RWPE2 (cell line): Measurements from ENCODE around the gene EML6.

Experiments
- ATAC-seq: fragments of 200-7000 bp; cut with Tn5 transposase; 3 replicates; pipeline ENCODE4 v1.9.1; 2021; ENCODE audit warnings: low read depth
- DNase-seq: peaks from one replicate; pipeline ENCODE4 v3.0.0-alpha.2; 2020; ENCODE audit warnings: low spot score
- H3K27ac ChIP-seq: fragments of 450-650 bp; 2 replicates; pipeline ENCODE4 v1.5.1; 2017; ENCODE audit warnings: mild to moderate bottlenecking; ENCODE audit not compliant: poor library complexity, severe bottlenecking
- H3K27me3 ChIP-seq: fragments of 250-450 bp; sonication (Bioruptor Pico); 2 replicates; pipeline ENCODE4 v1.5.1; 2021; ENCODE audit warnings: mild to moderate bottlenecking, moderate library complexity; ENCODE audit not compliant: insufficient read depth, poor library complexity, severe bottlenecking
- H3K36me3 ChIP-seq: fragments of 250-450 bp; sonication (Bioruptor Pico); 2 replicates; pipeline ENCODE4 v1.5.1; 2020; ENCODE audit warnings: low read depth, mild to moderate bottlenecking, moderate library complexity
- H3K4me1 ChIP-seq: fragments of 250-450 bp; sonication (Bioruptor Pico); 2 replicates; pipeline ENCODE4 v1.5.1; 2021; ENCODE audit warnings: mild to moderate bottlenecking, moderate library complexity; ENCODE audit not compliant: insufficient read depth, poor library complexity, severe bottlenecking
- H3K4me3 ChIP-seq: fragments of 250-450 bp; sonication (Bioruptor Pico); 2 replicates; pipeline ENCODE4 v1.5.1; 2021; ENCODE audit warnings: mild to moderate bottlenecking, moderate library complexity; ENCODE audit not compliant: severe bottlenecking
- H3K9me3 ChIP-seq: fragments of 250-450 bp; sonication (Bioruptor Pico); 2 replicates; pipeline ENCODE4 v1.5.1; 2021; ENCODE audit warnings: mild to moderate bottlenecking, moderate library complexity; ENCODE audit not compliant: severe bottlenecking
- TF ChIP-seq, protein P1 (sequence below): fragments of 450-650 bp; IDR thresholded peaks from one replicate; pipeline ENCODE4 v1.5.1; 2017; ENCODE audit warnings: mild to moderate bottlenecking, moderate library complexity; ENCODE audit not compliant: poor library complexity, severe bottlenecking

The EML6 gene

DNA sequence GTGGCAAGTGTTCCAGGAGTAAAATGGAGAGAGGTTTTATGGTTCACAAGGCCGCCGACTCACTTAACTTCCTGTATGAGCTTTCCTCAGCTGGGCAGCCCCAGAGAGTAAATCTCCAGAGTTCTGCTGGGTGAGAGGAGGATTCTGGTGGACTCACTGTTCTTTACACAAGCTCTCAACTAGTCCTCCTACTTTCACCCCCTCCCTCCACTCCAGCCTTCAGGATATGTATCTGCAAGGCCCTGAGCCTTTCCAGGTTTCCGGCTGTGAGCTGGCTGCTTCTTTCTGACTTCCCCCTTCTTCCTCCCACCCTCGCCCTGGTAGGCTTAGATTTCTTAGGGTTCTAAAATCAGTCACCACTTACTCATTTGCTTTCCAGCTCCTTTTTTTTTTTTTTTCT, 34.0 kb downstream of the EML6 start:
- H3K27ac ChIP-seq, result no peak overlapping the region
- H3K4me1 ChIP-seq, result peaks cover 8% of the 10 kb centered on the region
- TF ChIP-seq, protein P1, sequence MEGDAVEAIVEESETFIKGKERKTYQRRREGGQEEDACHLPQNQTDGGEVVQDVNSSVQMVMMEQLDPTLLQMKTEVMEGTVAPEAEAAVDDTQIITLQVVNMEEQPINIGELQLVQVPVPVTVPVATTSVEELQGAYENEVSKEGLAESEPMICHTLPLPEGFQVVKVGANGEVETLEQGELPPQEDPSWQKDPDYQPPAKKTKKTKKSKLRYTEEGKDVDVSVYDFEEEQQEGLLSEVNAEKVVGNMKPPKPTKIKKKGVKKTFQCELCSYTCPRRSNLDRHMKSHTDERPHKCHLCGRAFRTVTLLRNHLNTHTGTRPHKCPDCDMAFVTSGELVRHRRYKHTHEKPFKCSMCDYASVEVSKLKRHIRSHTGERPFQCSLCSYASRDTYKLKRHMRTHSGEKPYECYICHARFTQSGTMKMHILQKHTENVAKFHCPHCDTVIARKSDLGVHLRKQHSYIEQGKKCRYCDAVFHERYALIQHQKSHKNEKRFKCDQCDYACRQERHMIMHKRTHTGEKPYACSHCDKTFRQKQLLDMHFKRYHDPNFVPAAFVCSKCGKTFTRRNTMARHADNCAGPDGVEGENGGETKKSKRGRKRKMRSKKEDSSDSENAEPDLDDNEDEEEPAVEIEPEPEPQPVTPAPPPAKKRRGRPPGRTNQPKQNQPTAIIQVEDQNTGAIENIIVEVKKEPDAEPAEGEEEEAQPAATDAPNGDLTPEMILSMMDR, result no peak
- DNase-seq (no peak), ATAC-seq (peak; percentile 21; the same call in 1 of the 3 replicates)
- H3K9me3 ChIP-seq, result no peaks in the 10 kb centered on the region
- no peak overlapping the region for H3K4me3 ChIP-seq
- no peaks in the 10 kb centered on the region for H3K27me3 ChIP-seq
- no peaks in the 10 kb centered on the region for H3K36me3 ChIP-seq

DNA sequence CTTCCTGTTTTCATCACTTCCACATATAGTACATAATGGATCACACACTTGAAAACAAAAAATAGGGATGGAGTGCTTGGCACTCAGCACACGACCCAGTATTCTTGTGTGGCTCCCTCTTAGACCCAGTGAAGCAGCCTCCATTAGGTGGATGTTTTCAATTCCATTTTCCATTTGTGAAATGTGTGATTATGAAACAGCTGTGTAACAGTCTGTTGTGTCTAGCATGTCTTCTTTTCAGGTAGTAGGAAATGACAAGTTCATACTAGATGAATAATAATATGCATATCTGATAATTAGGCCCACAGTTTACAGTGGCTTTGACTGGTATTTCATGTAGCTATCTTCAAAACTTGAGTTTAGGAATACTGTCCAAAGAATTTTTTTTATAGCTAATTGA, 35.5 kb downstream of the EML6 start:
- peaks cover 8% of the 10 kb centered on the region for H3K4me1 ChIP-seq
- no peaks in the 10 kb centered on the region for H3K27me3 ChIP-seq
- TF ChIP-seq, protein P1, result no peak
- ATAC-seq (no peak), DNase-seq (no peak)
- H3K36me3 ChIP-seq, result no peaks in the 10 kb centered on the region
- H3K9me3 ChIP-seq, result no peaks in the 10 kb centered on the region
- H3K27ac ChIP-seq, result no peak overlapping the region
- H3K4me3 ChIP-seq, result no peak overlapping the region

DNA sequence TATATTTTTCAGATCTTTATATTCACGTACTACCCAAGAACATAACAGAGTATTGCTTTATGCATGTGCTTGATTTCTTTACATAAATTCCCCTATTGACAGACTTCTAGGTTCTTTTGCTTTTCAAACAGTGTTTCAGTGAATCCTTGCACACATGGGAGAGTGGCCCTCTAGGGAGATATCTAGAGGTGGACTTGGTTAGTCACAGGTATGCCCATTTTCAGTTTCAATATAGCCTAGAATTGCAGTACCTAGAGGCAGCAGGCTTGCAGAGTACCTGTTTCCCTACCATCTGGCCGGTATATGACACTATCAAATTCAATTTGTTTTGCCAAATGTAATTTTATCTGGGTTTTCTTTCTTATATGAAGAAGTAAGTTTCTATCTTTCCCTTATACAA, 36.8 kb downstream of the EML6 start:
- no peaks in the 10 kb centered on the region for H3K9me3 ChIP-seq
- DNase-seq (no peak), ATAC-seq (no peak)
- H3K27ac ChIP-seq, result no peak overlapping the region
- TF ChIP-seq, protein P1, result no peak
- H3K4me3 ChIP-seq, result no peak overlapping the region
- H3K27me3 ChIP-seq, result no peaks in the 10 kb centered on the region
- H3K4me1 ChIP-seq, result peaks cover 8% of the 10 kb centered on the region
- no peaks in the 10 kb centered on the region for H3K36me3 ChIP-seq

DNA sequence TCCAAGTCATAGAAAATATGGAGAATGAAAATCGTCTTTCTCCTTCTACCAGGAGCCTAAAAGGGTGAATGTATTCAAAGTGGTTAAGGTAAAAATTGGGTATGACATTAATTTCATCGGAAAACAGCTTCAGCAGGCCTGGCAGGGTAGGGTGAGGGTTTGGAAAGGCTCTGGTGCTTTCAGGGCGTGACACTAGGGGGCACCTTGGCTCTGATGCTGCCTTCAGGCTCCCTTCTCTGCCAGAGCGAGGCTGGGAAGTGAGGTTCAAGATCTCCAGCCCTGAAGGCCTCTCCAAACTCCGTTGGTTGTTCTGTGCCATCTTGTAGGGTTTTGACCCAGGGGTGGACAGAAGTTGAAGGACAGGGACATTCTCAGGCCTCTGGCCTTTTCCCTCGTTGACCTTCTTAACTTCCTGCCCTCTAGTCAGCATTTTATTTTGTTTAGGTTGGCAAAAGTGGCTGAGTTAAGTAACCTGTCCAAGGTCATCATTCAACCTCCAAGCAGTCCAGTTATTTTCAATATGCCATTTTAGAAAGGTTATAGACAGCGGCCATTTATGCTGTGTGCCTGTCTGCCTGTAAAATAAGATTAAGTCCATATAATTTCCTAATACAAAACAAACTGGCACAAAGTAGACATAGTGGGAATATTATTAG, 40.3 kb downstream of the EML6 start:
- H3K27me3 ChIP-seq, result no peaks in the 10 kb centered on the region
- H3K9me3 ChIP-seq, result no peaks in the 10 kb centered on the region
- ATAC-seq, result no peak
- H3K4me3 ChIP-seq, result no peak overlapping the region
- H3K4me1 ChIP-seq, result peaks cover 17% of the 10 kb centered on the region
- no peaks in the 10 kb centered on the region for H3K36me3 ChIP-seq
- no peak overlapping the region for H3K27ac ChIP-seq
- DNase-seq, result no peak
- TF ChIP-seq, protein P1, result no peak

DNA sequence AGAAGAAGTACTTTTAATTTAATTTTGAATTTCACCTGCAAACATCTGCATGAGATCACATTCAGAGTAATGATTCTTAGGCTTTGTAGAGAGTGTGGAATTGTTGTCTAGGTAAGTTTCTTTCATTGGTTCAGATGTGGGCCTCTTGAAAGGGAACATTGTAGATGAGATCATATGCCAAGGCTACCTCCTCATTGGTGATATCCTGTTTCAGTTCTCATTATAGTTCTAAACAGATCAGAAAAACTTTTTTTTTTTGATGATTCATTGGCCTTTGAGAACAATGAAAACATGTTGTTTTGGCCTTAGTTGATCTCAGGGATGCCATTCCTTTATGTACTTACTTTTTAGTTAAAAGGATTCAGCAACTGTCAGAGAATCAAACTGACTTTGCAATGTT, 44.5 kb downstream of the EML6 start:
- ATAC-seq, result peak; percentile 86
- no peak for DNase-seq
- H3K27me3 ChIP-seq, result no peaks in the 10 kb centered on the region
- no peak overlapping the region for H3K4me3 ChIP-seq
- peaks cover 40% of the 10 kb centered on the region for H3K4me1 ChIP-seq
- TF ChIP-seq, protein P1, result no peak
- H3K36me3 ChIP-seq, result no peaks in the 10 kb centered on the region
- H3K27ac ChIP-seq, result peak overlapping the region; percentile 54
- H3K9me3 ChIP-seq, result no peaks in the 10 kb centered on the region
